OCI-LY1 (cell line): Measurements from ENCODE around the gene RBM38.

Experiments used
- CTCF ChIP-seq: fragments of 200-600 bp; sonication (generic), shearing (Covaris generic); IDR thresholded peaks from 2 replicates; pipeline ENCODE4 v1.5.1; 2017; ENCODE audit warnings: mild to moderate bottlenecking, antibody characterized with exemption, low read length, moderate library complexity, mixed read lengths
- EZH2 ChIP-seq: fragments of 200-600 bp; sonication (generic), shearing (Covaris generic); IDR thresholded peaks from 2 replicates; pipeline ENCODE4 v1.8.0; 2017; ENCODE audit warnings: borderline replicate concordance, mixed run types, mild to moderate bottlenecking, antibody characterized with exemption, low read length, moderate library complexity, mixed read lengths

- TF ChIP-seq CTCF, result no peak
- no peak for TF ChIP-seq EZH2
These were observed 20.4 kb downstream of the RBM38 start for GRCh38 chr20:57411406-57412283.
